Central memory CD4-positive, alpha-beta T cell (primary cell): ENCODE results near the gene PRMT3.
"Not testable (repeated sequence)": the region's sequence is repeated elsewhere in the genome, so short reads cannot be mapped to it uniquely, and the experiment has no call there.

Source experiments
- DNase-seq: peaks from one replicate; pipeline ENCODE4 v3.0.0; 2022

The PRMT3 gene

DNA sequence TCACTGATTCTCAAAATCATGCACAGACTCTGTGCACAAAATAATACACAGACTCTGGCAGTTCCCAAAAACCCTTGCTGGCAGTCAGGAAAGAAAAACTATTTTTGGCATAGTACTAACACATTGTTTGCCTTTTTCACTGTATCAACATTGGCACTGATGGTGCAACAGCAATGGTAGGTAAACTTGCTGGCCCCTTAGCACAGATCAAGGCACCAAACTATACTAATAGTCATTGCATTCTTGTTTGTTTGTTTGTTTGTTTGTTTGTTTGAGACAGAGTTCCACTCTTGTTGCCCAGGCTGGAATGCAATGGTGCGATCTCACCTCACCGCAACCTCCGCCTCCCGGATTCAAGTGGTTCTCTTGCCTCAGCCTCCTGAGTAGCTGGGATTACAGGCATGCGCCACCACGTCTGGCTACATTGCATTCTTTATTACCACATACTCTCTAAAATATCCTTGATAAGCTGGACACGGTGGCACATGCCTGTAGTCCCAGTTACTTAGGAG lies 130.9 kb downstream of the PRMT3 start:
- no peak for DNase-seq

DNA sequence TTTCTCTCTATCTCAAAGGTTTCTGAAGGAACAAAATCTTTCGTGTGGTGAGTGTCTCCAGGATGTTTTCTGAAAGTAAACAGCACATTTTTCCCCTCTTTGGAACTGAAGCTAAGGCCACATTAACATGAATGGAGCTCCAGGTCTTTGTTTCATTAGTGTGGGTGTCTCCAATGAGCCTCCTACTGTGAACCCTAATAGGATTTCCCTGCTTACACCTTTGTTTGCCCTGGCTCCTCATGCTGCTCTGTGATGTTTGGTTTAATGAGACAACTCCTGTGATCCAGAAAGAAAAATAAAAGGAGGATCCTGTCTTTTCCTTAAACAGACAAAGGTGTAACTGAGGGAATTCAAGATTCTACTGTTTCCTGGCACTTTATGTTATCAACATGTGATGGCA lies 135.0 kb downstream of the PRMT3 start:
- DNase-seq: no peak

DNA sequence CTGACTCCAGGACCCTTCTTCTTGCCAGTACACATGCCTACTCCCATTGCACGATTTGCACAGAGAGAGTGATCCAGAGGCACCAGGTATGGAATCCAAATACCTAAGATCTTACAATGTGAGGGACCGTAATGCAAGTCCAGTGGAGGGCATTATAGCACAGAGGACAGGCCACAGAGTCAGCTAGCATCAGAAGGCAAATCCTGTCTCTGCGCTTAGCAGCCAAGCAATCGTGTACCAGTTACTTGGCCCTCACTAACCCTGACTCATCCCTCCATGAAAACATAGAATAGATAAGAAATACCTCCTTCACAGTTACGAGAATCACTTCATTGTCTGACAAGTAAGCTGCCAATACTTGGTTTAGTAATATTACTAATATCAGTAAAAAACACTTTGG lies 142.2 kb downstream of the PRMT3 start:
- DNase-seq: no peak

DNA sequence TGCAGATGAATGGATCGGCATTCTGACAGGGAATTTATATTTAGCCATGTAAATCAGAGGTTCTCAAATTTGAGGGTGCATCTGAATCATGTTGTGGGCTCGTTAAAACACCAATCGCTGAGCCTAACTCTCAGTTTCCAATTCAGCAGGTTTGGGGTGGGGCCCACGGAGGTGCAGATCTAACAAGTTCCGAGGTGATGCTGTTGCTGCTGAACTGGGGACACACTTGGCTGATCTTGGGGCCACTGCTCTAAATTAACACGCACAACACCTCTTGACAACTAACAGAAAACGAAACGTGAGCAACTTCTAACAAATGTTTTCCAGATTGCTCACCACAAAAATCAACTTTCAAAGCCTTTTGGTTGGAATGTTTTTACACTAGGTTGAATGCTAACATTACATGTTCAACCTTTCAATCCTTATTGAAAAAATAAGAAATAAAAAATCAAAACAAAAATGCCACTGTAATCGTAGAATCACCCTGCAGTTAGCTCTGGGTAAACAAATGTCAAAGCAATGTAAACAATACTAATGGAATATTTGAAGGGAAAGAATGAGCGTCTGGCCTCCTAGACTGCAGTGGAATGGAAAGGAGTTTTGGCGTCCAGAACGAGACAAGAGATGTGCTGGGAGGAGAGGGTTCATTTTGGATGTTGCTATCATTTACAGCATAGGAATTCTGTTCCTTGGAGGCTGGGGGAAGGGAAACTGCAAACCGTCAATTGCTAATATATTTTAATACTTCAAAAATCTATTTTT lies 143.6 kb downstream of the PRMT3 start:
- DNase-seq: no peak

DNA sequence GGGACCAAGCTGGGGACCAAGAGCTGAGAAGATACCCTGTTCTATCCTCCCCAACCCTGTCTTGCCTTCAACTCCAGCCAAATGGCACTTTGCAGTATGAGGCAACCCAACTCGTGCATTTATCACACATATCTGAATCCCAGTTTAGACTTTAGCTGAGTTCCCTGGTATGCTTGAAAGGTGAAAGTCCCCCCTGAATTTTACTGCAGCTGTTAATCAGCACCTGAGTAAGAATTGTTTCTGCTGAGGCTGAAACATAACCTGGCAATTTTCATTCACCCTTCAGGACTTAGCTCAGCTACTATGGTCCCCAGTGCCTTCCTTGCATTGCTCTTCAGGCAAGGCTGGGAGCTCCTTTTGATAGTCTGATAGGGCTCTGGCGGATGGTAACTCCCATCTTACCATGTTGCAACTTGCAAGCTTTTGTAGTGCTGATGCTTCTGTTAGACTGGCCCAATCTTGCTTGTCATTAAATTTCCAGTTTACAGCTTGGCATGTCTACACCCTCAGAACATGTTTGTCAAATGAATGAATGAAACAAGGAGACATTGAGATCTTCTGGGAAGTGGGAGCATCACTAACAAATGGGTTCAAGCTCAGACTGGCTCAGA lies 147.9 kb downstream of the PRMT3 start:
- DNase-seq: no peak

DNA sequence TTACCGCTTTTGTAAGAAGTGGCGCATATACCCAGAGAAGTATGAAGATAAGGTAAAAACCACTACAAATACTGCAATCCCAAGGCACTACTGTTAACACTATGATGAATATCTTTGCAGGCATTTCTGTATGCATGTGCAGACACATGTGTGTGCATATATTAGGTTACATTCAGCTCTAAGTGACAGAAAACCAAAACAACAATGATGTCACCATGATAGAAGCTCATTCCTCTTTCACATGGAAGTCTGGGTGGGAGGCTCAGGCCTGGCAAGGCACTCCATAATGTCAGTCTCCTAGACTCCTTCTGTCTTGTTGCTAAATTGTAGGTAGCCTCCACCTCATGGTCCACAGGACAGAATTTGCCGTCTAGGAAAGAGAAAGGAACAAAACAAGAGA lies 148.8 kb downstream of the PRMT3 start:
- no peak for DNase-seq

DNA sequence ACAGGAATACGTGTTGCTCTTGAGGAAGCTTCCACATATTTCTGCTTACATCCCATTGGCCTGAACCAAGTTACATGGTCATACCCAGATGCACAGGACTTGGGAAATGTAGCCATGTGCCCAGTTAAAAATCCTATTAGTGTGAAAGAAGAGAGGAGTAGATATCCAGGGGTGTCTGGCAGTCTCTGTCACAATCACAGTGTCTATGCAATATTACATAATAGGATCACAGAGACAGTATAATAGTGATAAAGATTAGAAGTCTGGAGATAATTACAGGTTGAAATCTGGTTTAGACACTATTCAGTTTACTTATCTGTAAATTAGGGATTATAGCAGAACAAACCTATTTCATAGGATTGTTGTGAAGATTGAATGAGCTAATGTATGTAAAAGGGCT lies 149.3 kb downstream of the PRMT3 start:
- no peak for DNase-seq

DNA sequence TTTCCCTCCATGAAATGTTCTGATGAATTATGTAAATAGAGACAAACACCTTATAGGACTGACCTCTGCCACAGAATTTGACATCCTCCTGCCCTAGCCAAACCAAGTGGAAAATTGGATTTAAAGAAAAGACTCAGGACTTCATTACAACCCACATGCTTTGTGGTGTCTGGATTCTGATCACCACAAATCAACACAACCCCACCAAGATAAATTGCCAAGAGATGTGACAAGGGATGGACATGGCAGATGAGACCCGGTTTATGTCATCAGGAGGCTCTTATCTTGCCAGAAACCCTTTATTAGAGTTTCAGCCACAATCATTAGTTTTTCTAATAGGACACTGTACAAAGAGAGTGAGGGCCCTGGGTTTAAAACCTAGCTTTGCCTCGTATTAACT lies 154.0 kb downstream of the PRMT3 start:
- no peak for DNase-seq

DNA sequence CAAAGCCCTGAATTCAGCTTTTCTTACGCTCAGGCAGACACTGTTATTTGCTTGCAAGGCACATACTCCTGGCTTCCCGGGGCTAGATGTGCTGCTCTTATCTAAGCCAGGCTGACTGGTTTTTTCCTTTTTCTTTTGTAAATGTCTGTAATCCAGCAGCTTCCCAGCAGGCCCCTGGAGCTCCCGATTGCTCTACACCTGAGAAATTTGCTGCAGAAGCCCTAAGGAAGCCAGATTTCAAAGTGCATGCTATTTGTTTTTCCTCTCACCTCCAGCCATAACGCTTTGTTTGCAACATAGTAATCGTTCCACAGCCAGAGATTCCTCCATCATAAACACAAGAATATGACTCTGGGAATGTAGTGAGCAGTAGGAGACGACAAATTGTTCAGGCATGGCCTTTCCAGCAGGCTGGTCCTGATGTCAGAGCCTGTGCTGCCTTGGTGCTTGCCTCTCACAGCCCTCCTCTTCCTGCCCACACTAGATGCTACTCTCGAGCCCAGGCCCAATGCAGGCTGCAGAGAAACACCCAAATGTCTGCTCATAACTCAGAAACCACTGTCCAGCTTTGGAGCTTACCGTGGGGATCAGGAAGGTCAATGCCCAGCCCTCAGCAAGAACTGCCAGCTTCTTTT lies 157.2 kb downstream of the PRMT3 start:
- DNase-seq: no peak

DNA sequence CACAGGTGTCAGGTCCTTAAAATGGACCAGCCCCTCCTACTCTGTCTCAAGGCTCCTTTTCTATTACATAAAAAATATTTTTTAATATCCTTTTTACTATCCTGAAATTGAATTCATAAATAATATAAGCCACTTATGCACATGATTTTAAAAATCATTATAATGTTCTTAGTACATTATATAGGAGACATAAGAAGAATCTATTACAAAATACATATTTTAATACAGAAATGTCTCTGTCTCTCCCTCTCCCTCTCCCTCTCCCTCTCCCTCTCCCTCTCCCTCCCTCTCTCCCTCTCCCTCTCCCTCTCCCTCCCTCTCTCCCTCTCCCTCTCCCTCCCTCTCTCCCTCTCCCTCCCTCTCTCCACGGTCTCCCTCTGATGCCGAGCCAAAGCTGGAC lies 159.9 kb downstream of the PRMT3 start:
- DNase-seq: no peak

DNA sequence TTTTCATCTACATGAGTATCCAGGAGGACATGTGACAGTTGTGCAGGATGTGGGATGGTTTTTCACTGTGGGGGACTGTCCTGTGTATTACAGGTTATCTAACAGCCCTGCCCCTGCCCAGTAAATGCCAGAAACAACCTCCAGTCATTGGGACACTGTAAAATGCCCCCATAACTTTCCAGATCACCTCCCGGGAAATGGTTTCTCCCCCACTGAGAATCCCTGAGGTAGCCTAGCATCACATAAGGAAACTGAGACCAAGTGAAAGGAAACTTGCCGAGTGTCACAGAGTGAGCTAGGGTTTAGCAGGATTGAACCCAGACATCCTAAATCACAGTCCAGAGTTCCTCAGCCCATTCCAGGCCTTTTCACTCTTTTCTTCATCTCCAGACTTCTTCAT lies 163.6 kb downstream of the PRMT3 start:
- no peak for DNase-seq

DNA sequence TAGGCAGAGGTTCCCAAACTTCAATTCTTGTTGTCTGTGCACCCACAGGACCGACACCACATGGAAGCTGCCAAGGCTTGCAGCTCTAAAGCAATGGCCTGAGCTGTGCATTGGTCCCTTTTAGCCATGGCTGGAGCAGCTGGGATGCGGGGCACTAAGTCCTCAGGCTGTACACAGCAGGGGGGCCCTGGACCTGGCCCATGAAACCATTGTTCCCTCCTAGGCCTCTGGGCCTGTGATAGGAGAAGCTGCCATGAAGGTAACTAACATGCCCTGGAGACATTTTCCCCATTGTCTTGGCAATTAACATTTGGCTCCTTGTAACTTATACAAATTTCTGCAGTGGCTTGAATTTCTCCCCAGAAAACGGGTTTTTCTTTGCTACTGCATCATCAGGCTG lies 168.3 kb downstream of the PRMT3 start:
- no peak for DNase-seq

DNA sequence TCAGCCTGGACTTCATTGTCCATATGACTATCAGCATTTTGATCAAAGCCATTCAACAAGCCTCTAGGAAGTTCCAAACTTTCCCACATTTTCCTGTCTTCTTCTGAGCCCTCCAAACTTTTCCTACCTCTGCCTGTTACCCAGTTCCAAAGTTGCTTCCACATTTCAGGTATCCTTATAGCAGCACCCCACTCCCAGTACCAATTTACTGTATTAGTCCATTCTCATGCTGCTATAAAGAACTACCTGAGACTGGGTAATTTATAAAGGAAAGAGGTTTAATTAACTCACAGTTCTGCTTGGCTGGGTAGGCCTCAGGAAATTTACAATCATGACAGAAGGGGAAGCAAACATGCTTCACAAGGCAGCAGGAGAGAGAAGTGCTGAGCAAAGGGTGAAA lies 168.9 kb downstream of the PRMT3 start:
- not testable (repeated sequence) for DNase-seq

DNA sequence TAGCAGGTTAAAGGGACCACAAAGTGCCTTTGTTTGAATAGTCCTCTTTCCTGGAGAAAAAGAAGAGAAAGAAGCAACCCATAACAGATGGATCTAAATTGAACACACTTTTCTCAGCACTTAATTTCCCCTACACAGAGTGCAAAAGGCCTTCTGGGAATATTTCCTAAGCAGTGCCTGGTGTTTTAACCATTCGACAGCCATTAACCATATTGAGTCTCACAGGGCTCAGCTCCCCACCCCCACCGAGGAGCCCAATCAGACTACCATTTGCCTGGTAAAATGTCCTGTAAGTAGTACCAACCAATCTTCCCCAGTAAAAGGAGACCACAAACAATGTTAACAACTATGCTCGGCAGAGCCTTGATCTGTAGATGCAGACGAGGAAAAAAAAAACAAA lies 171.2 kb downstream of the PRMT3 start:
- no peak for DNase-seq
